Hematopoietic multipotent progenitor cell treated with erythropoietin and hydrocortisone succinate and interleukin-3 and kit ligand, for 15 days (in vitro differentiated cells): ENCODE data around the gene IL17REL.

ENCODE experiments used
- DNase-seq: peaks from one replicate; pipeline ENCODE4 v3.0.0-alpha.2; 2015; ENCODE audit warnings: low spot score

The IL17REL gene

GRCh38 chr22:49966774-49967705 is 45.5 kb downstream of the IL17REL start:
- no peak for DNase-seq

GRCh38 chr22:49966041-49966773 is 46.4 kb downstream of the IL17REL start:
- DNase-seq, result no peak

DNA sequence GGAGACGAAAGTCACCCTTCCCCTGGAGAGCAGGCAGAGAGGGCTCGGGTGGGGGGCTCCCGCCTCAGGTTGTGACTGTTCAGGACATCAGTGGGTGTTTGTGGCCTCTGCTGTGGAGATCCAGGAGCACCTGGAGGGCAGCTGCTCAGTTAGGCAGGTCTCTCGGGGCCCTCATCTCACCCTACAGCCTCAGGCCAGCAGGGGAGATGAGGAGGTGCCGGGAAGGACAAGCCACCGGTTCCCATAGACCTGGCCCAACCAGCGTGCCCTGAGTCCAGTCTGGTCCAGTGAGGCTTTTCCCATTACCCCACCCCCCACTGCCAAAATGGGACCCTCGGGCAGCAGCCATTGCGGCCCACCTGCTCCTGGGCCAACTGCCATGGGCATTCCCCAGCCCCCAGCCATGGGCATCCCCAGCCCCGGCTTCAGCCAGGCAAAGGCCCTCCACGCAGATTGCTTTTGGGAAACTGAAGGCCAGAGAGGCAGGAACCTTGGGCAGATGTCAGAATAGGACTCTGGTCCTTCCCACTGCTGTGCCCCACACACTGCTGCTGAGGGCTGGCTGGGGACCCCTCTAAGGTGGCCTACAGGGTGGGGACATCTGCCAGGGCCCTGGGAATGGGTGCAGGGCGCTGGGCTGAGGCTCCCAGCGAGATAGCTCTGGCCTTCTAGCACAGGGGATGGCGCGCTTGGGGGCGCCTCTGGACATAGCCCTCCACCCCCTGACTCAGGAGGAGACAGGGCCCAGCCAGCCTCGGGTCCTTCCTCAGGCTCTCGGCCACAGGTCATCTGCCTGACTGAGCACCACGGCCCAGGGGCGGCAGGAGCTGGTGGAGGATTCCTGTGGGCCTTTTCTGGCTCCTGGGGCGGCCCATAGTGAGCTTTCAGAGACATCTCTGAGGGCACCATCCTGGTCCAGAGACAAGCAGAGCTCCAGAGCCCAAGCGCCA is 47.2 kb downstream of the IL17REL start:
- DNase-seq, result no peak

DNA sequence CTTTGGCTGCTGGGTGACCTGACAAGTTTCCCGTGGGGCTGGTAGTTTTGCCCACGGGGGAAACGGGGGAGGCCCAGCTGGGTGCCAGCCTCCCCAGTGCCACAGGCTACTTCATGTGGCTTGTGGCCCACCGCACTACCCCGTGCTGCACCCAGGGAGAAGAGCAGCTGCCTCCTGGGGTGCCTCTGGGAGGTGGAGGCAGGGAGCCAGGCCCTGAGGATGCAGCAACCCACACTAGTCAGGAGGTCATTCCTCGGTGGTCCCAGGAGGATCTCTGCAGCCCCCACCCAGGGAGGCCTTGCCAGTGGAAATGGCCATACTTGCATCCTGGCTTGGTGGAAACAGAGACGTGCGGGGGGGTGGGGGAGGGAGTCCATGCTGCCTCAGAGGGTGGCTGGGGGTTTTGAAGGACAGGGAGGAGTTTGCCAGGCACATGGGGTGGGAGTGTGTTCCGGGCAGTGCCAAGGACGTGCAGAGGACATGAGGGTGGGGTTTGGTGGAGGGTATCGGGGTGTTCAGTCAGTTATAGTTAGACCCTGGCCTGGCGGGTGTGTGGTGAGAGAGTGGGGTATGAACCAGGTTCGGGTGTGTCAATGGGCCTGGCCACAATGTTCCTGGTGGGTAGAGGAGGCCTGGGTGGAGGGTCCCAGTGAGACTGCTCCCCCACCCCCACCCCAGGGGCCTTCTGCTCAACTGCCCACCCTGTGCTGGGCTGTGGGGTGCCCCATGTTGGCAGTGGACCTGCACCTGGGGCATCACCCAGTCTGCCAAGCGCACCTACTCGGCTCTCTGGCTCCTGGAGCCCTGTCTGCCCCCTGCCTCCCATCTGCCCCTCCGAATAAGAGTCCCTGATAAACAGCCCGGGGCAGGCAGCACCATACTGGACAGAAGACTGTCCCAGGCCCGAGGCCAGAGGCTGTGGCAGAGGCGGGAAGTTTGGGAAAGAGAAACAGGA is 48.2 kb downstream of the IL17REL start:
- no peak for DNase-seq

DNA sequence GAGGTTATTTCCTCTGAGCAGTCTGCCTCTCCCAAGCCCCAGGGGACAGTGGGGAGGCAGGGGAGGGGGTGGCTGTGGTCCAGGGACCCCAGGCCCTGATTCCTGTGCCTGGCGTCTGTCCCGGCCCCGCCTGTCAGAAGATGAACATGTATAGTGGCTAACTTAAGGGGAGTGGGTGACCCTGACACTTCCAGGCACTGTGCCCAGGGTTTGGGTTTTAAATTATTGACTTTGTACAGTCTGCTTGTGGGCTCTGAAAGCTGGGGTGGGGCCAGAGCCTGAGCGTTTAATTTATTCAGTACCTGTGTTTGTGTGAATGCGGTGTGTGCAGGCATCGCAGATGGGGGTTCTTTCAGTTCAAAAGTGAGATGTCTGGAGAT is 48.9 kb downstream of the IL17REL start:
- DNase-seq, result no peak

DNA sequence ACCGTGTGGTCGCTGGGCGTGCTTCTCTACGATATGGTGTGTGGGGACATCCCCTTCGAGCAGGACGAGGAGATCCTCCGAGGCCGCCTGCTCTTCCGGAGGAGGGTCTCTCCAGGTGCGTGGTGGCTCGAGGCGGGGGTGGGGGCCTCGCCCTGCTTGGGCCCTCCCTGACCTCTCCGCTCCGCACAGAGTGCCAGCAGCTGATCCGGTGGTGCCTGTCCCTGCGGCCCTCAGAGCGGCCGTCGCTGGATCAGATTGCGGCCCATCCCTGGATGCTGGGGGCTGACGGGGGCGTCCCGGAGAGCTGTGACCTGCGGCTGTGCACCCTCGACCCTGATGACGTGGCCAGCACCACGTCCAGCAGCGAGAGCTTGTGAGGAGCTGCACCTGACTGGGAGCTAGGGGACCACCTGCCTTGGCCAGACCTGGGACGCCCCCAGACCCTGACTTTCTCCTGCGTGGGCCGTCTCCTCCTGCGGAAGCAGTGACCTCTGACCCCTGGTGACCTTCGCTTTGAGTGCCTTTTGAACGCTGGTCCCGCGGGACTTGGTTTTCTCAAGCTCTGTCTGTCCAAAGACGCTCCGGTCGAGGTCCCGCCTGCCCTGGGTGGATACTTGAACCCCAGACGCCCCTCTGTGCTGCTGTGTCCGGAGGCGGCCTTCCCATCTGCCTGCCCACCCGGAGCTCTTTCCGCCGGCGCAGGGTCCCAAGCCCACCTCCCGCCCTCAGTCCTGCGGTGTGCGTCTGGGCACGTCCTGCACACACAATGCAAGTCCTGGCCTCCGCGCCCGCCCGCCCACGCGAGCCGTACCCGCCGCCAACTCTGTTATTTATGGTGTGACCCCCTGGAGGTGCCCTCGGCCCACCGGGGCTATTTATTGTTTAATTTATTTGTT is 49.6 kb downstream of the IL17REL start:
- no peak for DNase-seq

DNA sequence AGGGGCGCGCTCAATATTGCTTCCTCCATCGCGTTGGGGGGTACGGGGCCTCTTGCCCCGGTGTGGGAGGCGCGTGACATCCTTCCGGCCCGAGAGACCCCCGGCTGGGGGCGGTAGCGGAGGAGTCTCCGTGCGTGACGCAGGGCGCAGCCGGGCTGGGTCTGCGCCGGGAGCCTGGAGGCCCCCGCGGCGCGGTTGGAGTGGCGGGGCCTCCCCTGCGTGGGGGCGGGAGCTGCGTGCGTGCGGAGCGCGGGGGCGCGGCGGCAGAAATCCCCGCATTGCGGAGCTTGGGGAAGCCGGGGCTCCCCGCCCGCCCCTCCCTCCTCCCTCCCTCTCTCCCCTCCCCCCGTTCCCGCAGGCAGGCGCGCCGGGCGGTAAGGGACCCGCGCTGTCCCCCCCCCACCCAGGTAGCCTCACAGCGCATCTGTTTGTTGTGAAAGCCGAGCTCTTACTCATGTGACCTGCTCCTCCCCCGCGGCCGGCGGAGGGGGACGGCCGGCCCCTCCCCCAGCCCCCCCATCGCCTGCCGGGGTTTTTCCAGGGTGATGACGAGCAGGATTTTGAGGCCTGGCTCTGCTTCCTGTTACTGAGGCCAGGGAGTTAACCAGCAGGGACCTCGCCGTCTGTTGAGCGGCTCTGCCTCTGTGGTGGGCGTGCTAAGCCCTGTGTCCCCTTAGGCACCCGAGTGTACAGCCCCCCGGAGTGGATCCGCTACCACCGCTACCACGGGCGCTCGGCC is 50.4 kb downstream of the IL17REL start:
- peak; percentile 8 for DNase-seq

- no peak for DNase-seq
These were observed 51.0 kb downstream of the IL17REL start for GRCh38 chr22:49961601-49962011.

DNA sequence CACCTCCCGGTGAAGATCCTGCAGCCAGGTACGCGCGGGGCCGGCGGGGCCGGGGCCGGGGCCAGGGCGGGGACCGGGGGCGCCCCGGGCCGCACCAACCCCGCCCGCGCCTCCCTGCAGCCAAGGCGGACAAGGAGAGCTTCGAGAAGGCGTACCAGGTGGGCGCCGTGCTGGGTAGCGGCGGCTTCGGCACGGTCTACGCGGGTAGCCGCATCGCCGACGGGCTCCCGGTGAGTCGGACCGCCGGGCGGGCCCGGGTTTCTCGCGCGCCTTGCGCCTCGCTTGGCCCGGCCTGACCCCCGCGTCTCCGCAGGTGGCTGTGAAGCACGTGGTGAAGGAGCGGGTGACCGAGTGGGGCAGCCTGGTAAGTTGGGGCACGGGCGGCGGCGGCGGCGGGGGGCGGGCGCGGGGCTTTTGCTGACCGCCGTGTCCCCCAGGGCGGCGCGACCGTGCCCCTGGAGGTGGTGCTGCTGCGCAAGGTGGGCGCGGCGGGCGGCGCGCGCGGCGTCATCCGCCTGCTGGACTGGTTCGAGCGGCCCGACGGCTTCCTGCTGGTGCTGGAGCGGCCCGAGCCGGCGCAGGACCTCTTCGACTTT is 51.5 kb downstream of the IL17REL start:
- DNase-seq, result peak; percentile 17

- peak; percentile 93 for DNase-seq
These were observed 52.2 kb downstream of the IL17REL start, which contains the start of gene PIM3 for GRCh38 chr22:49960159-49961004. Gene PIM3, plus strand, starts transcription at chr22:49960772. Its CDS starts 176 bp downstream, at chr22:49960948.

GRCh38 chr22:49959782-49960158 is 52.8 kb downstream of the IL17REL start:
- DNase-seq, result peak; percentile 7

- DNase-seq, result no peak
These were observed 53.4 kb downstream of the IL17REL start for GRCh38 chr22:49958931-49959781.

DNA sequence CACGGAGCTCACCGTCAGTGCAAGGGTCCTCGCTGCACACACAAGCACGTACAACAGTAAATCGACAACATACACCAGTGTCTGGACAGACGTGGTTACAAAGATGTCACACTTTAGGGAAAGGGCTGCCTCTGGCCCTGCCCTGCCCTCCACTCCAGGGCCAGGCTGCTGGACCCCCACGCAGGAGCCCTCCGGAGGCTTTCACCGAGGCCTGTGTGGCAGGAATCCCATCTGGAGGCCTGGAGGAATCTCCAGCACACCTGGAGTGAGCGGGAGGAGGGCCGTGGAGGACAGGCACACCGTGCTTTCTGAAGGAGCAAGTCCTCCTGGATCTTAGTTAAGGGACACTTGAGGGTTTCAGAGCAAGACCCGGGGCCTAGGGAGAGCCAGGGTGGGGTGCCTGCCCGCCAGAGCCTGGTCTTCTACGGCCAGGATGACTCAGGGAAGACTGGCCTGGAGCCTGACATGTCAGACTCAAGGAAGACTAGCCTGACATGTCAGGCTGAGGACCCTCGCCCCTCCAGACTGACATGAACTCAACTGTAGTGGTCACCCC is 54.1 kb downstream of the IL17REL start:
- DNase-seq, result no peak

GRCh38 chr22:49957826-49958365 is 54.7 kb downstream of the IL17REL start:
- DNase-seq, result no peak

DNA sequence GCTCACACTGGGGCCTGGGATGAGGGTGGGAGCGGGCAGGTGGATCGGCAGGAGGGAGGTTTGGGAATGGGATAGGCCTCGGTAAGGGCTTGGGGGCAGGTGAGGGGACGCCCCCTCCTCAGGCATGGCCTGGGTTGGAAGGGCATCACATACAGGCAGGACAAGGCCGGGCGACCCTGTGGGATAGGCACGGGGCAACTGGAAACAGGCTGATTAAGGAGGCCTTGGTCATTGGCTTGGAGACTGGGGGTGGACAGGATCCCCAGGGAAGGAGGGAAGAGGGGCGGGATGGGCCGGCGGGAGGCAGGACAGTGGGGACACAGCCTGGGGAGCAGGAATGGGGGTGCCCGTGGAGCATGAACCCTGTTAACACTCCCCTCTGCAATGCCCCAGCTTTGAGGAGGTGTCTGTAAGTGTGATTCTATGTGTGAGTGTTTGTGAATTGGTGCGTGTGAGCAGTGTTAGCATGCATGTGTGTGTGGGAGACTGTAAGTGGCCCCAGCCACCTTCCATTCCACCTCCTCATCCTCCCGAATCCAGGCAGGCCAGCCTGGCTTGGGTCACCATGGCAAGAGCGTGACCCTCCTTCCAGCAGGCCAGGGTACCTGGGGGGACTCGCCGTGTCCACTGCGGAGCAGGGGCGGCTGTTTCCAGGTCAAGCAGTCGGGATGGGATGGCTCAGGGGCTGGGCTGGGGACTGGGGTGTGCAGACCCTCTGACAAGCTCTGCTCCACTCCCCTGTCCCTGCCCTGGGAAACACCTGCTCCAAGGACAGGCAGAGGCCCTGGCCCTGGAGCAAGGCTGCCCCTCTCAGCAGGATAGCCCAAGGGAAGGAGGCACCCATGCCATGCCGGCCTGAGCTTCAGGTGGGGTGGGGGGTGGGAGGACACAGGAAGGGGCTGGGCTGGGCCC is 55.4 kb downstream of the IL17REL start:
- DNase-seq, result no peak
